DMS 273 (cell line): ENCODE data around the gene GALNS.

Source experiments
- DNase-seq: peaks from one replicate; lab custom pipeline; 2025; ENCODE audit not compliant: unreplicated experiment; lab: John Stamatoyannopoulos, UW

The GALNS gene

GRCh38 chr16:88859381-88860091, 2.8 kb upstream of the GALNS start:
- no peak for DNase-seq

- DNase-seq, result peak; percentile 90
Observed at GRCh38 chr16:88857728-88858339, 1.1 kb upstream of the GALNS start.

GRCh38 chr16:88856122-88856827, 472 bp downstream of the GALNS start:
- DNase-seq, result no peak

GRCh38 chr16:88855736-88856121, 1.0 kb downstream of the GALNS start:
- DNase-seq, result no peak

- no peak for DNase-seq
Observed at GRCh38 chr16:88855176-88855575, 1.6 kb downstream of the GALNS start.

GRCh38 chr16:88854306-88855111, 2.2 kb downstream of the GALNS start:
- no peak for DNase-seq

GRCh38 chr16:88853325-88853941, 3.3 kb downstream of the GALNS start:
- DNase-seq, result no peak

GRCh38 chr16:88851616-88852015, 5.1 kb downstream of the GALNS start:
- no peak for DNase-seq

GRCh38 chr16:88850531-88851199, 6.1 kb downstream of the GALNS start:
- DNase-seq, result no peak

GRCh38 chr16:88848557-88848956, 8.2 kb downstream of the GALNS start:
- no peak for DNase-seq

GRCh38 chr16:88847654-88848053, 9.1 kb downstream of the GALNS start:
- no peak for DNase-seq

GRCh38 chr16:88846088-88846487, 10.7 kb downstream of the GALNS start:
- no peak for DNase-seq

GRCh38 chr16:88844419-88845036, 12.2 kb downstream of the GALNS start:
- DNase-seq, result peak; percentile 62

- no peak for DNase-seq
Observed at GRCh38 chr16:88843256-88843655, 13.5 kb downstream of the GALNS start.

- DNase-seq, result no peak
Observed at GRCh38 chr16:88842806-88843205, 13.9 kb downstream of the GALNS start.

GRCh38 chr16:88842308-88842756, 14.4 kb downstream of the GALNS start:
- DNase-seq, result no peak

GRCh38 chr16:88841521-88842307, 15.0 kb downstream of the GALNS start:
- DNase-seq, result no peak

- DNase-seq, result no peak
Observed at GRCh38 chr16:88840600-88841215, 16.0 kb downstream of the GALNS start.
